SU-DHL-6 (cell line): Measurements from ENCODE around the gene OR2AT4.

ENCODE experiments used
- H2AFZ ChIP-seq: fragments of 200-600 bp; sonication (generic); 2 replicates; pipeline ENCODE4 v1.6.1; 2014; ENCODE audit warnings: low read depth, mild to moderate bottlenecking, moderate library complexity, mixed read lengths, antibody characterized with exemption, low read length; ENCODE audit not compliant: severe bottlenecking
- H3F3A ChIP-seq: fragments of 200-600 bp; shearing (Covaris generic); 2 replicates; pipeline ENCODE4 v1.6.0; 2016; ENCODE audit warnings: antibody characterized with exemption, mild to moderate bottlenecking; ENCODE audit not compliant: insufficient read depth
- H3K27ac ChIP-seq: fragments of 200-600 bp; sonication (generic); 2 replicates; pipeline ENCODE4 v1.5.1; 2016; ENCODE audit warnings: low read depth, mild to moderate bottlenecking, low read length, moderate library complexity, mixed read lengths
- H3K27me3 ChIP-seq: fragments of 200-600 bp; sonication (generic), shearing (Covaris generic); 2 replicates; pipeline ENCODE4 v1.6.0; 2014; ENCODE audit warnings: mild to moderate bottlenecking, low read length
- H3K36me3 ChIP-seq: fragments of 200-600 bp; sonication (generic); 2 replicates; pipeline ENCODE4 v1.6.1; 2014; ENCODE audit warnings: mild to moderate bottlenecking, low read length, mixed read lengths
- H3K4me2 ChIP-seq: fragments of 300-600, 200-600 bp; shearing (Covaris generic), sonication (generic); 2 replicates; pipeline ENCODE4 v1.6.0; 2014; ENCODE audit warnings: low read length, low read depth, mild to moderate bottlenecking; ENCODE audit not compliant: poor library complexity, severe bottlenecking
- H3K4me3 ChIP-seq: fragments of 200-600 bp; sonication (generic); 2 replicates; pipeline ENCODE4 v1.5.1; 2014; ENCODE audit warnings: antibody characterized with exemption, low read length, mild to moderate bottlenecking, mixed read lengths; ENCODE audit not compliant: insufficient read depth, poor library complexity, severe bottlenecking
- H3K79me2 ChIP-seq: fragments of 200-600 bp; sonication (generic); 2 replicates; pipeline ENCODE4 v1.6.1; 2014; ENCODE audit warnings: mild to moderate bottlenecking, low read length, moderate library complexity; ENCODE audit not compliant: insufficient read depth
- H3K9ac ChIP-seq: fragments of 200-600 bp; sonication (generic); 2 replicates; pipeline ENCODE4 v1.7.0; 2014; ENCODE audit warnings: mild to moderate bottlenecking, low read length
- H3K9me2 ChIP-seq: fragments of 200-600 bp; sonication (generic); replicated peaks from 2 replicates; pipeline ENCODE4 v1.6.1; 2014; ENCODE audit warnings: low read length; ENCODE audit not compliant: insufficient read depth
- H3K9me3 ChIP-seq: fragments of 200-600 bp; sonication (generic); 2 replicates; pipeline ENCODE4 v1.6.1; 2014; ENCODE audit warnings: low read length, mixed read lengths; ENCODE audit not compliant: insufficient read depth
- H4K20me1 ChIP-seq: fragments of 200-600 bp; sonication (generic); 2 replicates; pipeline ENCODE4 v1.6.1; 2014; ENCODE audit warnings: low read depth, mild to moderate bottlenecking, antibody characterized with exemption, low read length, moderate library complexity, mixed read lengths
- EZH2phosphoT487 ChIP-seq: fragments of 200-600 bp; sonication (generic), shearing (Covaris generic); conservative IDR thresholded peaks from 2 replicates; pipeline ENCODE4 v1.6.1; 2018; ENCODE audit warnings: mild to moderate bottlenecking, antibody characterized with exemption, low read length, moderate library complexity, mixed read lengths
- TF ChIP-seq, protein P1 (sequence below): fragments of 200-600 bp; sonication (generic); IDR thresholded peaks from one replicate; pipeline ENCODE4 v1.5.1; 2017; ENCODE audit warnings: antibody characterized with exemption, mild to moderate bottlenecking, low read length, moderate library complexity; ENCODE audit not compliant: insufficient read depth, poor library complexity, severe bottlenecking

OR2AT4 gene

DNA sequence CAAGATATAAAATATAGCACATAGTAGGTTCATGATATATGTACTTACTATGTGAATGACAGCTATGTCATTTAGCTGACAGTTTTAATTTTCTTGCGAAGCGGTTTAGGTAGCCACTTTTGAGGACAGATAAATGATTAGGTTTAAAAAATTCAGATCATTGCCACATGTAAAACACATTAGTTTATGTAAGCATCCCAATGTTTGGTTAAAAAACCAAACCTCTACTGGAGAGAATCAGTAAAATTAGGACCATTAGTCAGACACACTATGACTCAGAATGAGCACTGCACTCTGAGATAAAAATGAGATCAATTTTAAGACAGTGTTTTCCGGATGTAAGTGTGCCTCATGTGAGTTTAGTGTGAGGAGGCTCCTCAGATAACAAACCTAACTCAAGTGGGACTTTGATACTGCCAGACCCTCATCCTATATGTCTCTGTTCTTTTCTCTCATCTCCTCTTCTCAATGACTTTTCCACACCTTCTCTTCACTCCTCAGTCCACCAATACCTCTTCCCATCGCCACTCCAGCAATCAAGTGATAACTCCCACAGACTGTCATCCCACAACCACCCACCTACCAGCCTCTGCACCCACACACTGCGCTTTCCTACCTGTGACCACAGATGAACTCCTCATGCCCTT, 6.8 kb upstream of the OR2AT4 start:
- no peaks in the 10 kb centered on the region for H3K27me3 ChIP-seq
- no peaks in the 10 kb centered on the region for H3F3A ChIP-seq
- H3K36me3 ChIP-seq, result no peaks in the 10 kb centered on the region
- no peaks in the 10 kb centered on the region for H3K79me2 ChIP-seq
- no peak overlapping the region for H3K27ac ChIP-seq
- no peak overlapping the region for H3K9ac ChIP-seq
- no peak overlapping the region for H3K4me3 ChIP-seq
- no peaks in the 10 kb centered on the region for H4K20me1 ChIP-seq
- no peaks in the 10 kb centered on the region for H3K9me2 ChIP-seq
- H3K9me3 ChIP-seq, result no peaks in the 10 kb centered on the region
- H2AFZ ChIP-seq, result no peak overlapping the region
- H3K4me2 ChIP-seq, result no peak overlapping the region
- TF ChIP-seq, protein P1, sequence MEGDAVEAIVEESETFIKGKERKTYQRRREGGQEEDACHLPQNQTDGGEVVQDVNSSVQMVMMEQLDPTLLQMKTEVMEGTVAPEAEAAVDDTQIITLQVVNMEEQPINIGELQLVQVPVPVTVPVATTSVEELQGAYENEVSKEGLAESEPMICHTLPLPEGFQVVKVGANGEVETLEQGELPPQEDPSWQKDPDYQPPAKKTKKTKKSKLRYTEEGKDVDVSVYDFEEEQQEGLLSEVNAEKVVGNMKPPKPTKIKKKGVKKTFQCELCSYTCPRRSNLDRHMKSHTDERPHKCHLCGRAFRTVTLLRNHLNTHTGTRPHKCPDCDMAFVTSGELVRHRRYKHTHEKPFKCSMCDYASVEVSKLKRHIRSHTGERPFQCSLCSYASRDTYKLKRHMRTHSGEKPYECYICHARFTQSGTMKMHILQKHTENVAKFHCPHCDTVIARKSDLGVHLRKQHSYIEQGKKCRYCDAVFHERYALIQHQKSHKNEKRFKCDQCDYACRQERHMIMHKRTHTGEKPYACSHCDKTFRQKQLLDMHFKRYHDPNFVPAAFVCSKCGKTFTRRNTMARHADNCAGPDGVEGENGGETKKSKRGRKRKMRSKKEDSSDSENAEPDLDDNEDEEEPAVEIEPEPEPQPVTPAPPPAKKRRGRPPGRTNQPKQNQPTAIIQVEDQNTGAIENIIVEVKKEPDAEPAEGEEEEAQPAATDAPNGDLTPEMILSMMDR, result no peak
- no peak for TF ChIP-seq EZH2phosphoT487

GRCh38 chr11:75101424-75102128, 4.9 kb upstream of the OR2AT4 start:
- Histone ChIP-seq H3K9ac (no peak overlapping the region), H2AFZ (no peak overlapping the region), H3K4me3 (no peak overlapping the region)

DNA sequence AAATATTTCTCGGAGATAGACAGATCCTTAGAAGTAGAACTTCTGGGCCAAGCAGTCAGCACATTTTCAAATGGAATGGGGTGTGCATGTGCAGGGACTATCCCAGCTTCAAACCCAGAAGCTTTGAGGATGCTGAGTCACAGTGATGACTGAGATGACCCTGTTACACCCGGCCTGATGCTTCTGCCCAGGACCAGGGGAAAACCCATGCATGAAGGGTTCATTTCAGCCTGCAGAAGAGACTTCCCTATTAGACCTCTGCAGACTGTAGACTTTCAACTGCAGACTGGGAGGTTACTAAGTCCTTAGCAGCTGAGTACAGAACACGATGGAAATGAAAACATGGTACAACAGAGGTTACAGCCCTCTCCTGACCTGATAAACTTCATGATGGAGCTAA, 3.6 kb upstream of the OR2AT4 start:
- no peak for TF ChIP-seq EZH2phosphoT487
- TF ChIP-seq, protein P1, result no peak
- Histone ChIP-seq H3K9ac (no peak overlapping the region), H3K9me3 (no peaks in the 10 kb centered on the region), H3K27ac (no peak overlapping the region), H3K36me3 (no peaks in the 10 kb centered on the region), H3K79me2 (no peaks in the 10 kb centered on the region), H3K4me3 (no peak overlapping the region), H4K20me1 (no peaks in the 10 kb centered on the region), H2AFZ (no peak overlapping the region), H3K27me3 (no peaks in the 10 kb centered on the region), H3F3A (no peaks in the 10 kb centered on the region), H3K4me2 (no peak overlapping the region), H3K9me2 (no peaks in the 10 kb centered on the region)

More at GRCh38 chr11:75101424-75102128, 4.9 kb upstream of the OR2AT4 start:
- Histone ChIP-seq H3K36me3 (no peaks in the 10 kb centered on the region), H3K9me3 (no peaks in the 10 kb centered on the region), H3K4me2 (no peak overlapping the region), H3F3A (no peaks in the 10 kb centered on the region), H3K27ac (no peak overlapping the region), H3K9me2 (no peaks in the 10 kb centered on the region), H3K27me3 (no peaks in the 10 kb centered on the region), H4K20me1 (no peaks in the 10 kb centered on the region), H3K79me2 (no peaks in the 10 kb centered on the region)
- no peak for TF ChIP-seq EZH2phosphoT487
- TF ChIP-seq, protein P1, result no peak
